HL-60/S4 (cell line): Measurements from ENCODE around the gene ZPLD1.

Source experiments
- in situ Hi-C: fragments of 300-500 bp; cut with MboI; formaldehyde crosslinking; loops from 2 replicates; pipeline ENCODE4 v1.14.3; 2022; ENCODE audit warnings: low sequenced_read_pairs

The ZPLD1 gene

GRCh38 chr3:102434715-102435114 lies at the start of gene ZPLD1:
TSS of gene ZPLD1 (plus strand) at chr3:102435015. CDS start at chr3:102438488, 3,473 bp downstream.
- in situ Hi-C loops = no loop called here

GRCh38 chr3:102390171-102390864 lies 44.5 kb upstream of the ZPLD1 start:
- in situ Hi-C loops = no loop called here

DNA sequence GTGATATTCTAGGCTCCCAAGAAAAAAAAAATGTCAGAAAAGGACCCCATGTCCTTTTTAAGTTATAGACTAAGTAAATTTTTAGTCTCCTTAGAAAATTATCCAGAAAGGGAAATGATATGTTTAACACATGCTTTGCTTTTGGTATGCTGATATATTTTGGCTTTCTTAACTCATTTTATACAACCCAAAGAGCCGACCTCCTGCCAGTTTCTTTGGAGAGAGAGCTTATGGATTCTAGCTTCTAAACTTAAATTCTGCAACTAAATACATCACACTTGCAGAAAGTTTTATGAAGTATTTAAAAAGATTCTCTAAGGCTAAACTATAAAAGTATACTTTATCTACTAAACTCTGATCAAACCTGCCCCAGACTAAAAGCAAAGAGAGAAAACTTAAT lies 43.9 kb upstream of the ZPLD1 start:
- in situ Hi-C loops = no loop called here

GRCh38 chr3:102391491-102391890 lies 43.3 kb upstream of the ZPLD1 start:
- in situ Hi-C loops = no loop called here

GRCh38 chr3:102394517-102394916 lies 40.3 kb upstream of the ZPLD1 start:
- in situ Hi-C loops = no loop called here

DNA sequence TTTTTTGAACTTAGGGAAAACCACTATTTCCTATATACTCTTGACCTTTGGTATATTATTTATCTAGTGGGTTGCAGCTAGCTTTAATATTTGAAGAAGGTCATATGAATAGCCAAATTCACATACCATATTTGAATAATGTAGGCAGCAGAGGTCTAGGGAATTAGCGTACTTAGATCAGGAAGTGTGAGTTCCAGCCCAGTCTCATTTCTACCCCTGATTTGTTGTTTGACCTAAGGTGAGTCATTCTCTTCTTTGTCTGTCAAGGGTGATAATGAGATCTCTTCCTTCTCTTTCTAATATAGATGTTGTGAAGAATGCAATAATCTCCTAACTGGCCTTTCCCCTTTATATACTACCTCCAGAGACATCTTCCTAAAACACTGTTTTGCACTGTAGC lies 36.6 kb upstream of the ZPLD1 start:
- in situ Hi-C loops = no loop called here

GRCh38 chr3:102398666-102399065 lies 36.1 kb upstream of the ZPLD1 start:
- in situ Hi-C loops = no loop called here

DNA sequence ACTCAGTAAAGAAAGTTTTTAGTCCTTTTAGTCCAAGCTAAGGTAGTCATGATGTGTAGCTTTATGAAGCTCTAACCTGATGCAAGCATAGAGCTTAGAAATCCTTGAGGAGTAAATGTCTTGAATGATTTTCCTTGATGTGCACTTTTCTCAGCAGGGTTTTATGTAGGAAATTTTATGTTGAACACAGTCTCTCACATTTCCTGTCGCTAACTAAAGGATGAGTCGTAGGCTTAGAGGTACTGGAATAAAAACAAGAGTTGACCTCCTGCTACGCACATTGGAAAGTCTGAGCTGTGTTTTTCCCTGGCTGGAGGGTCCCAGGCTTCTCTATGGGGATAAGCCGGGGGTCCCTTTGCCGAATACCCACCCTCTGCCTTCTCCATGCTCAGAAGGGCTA lies 34.7 kb upstream of the ZPLD1 start:
- in situ Hi-C loops = no loop called here

DNA sequence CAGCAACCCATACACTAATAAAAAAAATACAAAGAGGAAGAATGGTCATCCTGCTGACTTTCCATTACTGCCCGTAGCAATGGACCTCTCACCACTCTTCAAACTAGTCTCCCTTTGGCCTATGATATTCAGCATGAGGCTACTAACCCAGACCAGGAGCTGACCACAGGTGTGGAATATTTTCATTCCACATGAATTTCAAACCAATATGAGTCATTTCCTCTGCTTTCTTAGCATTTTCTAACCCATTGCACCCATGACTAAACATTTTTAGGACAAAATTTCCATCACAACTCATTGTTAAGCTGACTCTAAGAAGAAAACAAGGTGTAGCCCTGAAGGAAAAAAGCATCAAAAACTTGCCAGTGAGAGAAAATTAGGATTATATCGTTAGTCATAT lies 34.0 kb upstream of the ZPLD1 start:
- in situ Hi-C loops = no loop called here

DNA sequence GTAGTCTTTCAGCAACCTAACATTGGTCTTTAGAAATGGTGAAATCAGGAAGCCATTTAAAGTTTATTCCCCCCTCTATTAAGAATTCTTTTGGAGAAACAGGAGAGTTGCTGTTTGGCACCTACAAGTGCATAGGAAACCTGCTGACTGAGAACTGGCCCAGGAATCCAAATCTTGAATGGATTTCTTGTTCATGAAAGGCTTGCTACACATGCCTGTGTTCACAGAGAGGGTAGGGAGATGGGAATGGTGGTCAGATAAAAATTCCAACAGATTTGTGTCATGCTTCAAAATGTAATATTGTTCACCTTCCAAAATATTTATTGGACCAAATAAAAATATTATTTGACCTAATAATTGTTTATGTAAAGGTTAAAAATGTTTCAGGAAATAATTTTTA lies 24.2 kb upstream of the ZPLD1 start:
- in situ Hi-C loops = no loop called here

DNA sequence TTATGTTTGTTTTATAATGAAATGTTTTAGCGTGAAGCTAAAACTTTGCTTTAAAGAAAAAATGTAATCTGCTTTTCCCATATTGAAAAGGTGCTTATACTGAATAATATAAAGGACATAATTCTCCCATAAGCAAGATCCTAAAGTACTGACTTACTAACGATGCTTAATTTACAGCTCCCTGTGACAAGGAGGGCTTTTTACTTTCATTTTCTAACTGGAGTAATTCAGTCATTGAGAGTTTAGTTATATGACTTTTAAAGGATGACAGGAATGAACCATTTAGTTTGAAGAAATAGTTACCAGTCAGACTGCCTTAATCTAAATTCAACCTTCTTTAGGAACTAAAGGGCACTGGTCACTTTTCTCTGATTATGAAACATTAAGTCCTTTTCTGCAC lies 19.3 kb upstream of the ZPLD1 start:
- in situ Hi-C loops = no loop called here

DNA sequence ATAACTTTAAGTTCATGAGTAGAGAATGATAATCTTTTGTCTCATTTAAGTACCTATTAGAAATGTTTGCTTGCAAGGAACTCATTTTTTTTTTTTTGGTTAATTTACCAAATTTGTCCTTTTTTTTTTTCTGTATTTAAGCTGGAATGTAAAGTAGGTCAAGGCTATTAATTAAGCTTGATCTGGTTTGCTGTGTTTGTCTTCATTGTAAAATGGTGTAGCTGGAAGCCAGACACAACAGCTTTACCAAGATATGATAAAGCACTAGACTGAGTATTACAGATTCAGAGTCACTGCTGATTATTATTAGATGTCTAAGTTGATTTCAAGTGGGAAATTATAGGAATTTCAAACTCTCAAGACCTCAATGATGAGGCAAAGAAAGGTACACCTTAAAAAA lies 15.0 kb upstream of the ZPLD1 start:
- in situ Hi-C loops = no loop called here

DNA sequence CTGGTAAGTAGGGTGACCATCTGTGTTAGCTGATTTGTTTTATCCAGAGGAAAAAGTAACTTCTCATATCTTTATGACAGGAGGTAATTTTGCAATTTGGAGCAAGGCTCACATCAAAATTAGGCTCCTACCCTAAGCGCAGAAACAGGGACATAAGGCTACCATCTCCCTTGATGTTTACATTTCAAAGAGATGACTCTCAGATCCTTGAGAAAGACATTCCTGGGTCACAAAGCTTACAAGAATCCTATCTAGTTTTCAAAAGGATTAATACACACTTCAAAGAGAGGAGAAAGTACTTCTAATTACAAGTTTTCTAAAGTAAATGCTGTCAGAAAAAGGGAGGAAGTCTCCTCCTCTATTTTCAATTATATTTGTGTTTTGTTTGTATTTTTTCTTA lies 7.0 kb downstream of the ZPLD1 start:
- in situ Hi-C loops = no loop called here

GRCh38 chr3:102443021-102443420 lies 8.2 kb downstream of the ZPLD1 start:
- in situ Hi-C loops = no loop called here

DNA sequence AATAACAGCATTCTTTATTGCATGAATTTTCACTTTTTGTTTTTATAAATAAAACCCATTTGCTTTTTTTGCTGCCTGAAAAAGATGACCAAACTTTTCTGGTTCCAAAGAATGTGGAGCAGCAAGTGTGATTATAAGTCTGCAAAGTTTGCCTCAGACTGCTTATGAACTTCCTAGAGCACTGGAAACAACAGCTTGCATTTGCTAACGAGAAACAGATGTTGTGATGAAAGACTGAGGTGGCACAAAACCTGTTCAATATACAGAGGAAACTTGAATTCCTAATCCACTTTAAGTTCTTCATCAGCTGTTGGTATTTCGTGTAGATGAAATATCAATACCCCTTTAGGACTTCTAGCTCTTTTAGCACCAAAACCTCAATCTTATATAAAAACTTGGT lies 9.3 kb downstream of the ZPLD1 start:
- in situ Hi-C loops = no loop called here

- in situ Hi-C loops = no loop called here
These were observed 12.5 kb downstream of the ZPLD1 start for GRCh38 chr3:102447272-102447671.

- in situ Hi-C loops = no loop called here
These were observed 14.5 kb downstream of the ZPLD1 start for GRCh38 chr3:102449341-102449740.

DNA sequence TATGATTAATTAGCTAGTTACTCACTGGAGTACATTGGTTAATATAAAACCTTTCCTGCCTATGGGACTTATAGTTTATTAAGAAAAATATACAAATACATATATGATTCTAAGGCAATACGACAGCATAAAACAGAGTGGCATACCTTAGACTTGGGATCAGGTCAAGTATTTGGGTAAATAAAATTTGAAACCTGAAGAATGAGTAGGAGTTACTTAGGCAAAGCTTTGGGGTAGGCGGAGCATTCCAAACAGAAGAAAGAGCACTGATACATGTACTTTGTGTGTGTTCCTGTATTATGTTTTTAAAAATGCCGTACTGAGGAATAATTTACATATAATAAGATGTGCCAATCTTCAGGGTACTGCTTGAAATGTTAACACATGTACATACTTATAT lies 15.1 kb downstream of the ZPLD1 start:
- in situ Hi-C loops = no loop called here

- in situ Hi-C loops = no loop called here
These were observed 16.2 kb downstream of the ZPLD1 start for GRCh38 chr3:102450976-102451375.

- in situ Hi-C loops = no loop called here
These were observed 16.7 kb downstream of the ZPLD1 start for GRCh38 chr3:102451543-102451942.

GRCh38 chr3:102454181-102454580 lies 19.4 kb downstream of the ZPLD1 start:
- in situ Hi-C loops = no loop called here

- in situ Hi-C loops = no loop called here
These were observed 22.8 kb downstream of the ZPLD1 start for GRCh38 chr3:102457644-102458043.

- in situ Hi-C loops = no loop called here
These were observed 25.8 kb downstream of the ZPLD1 start for GRCh38 chr3:102460579-102460978.
